Mesendoderm (in vitro differentiated cells): ENCODE results near the gene DNAH5.

ENCODE experiments used
- DNase-seq: peaks from one replicate; pipeline ENCODE4 v3.0.0; 2013
- H2AK5ac ChIP-seq: 2 replicates; pipeline ENCODE4 v1.6.1; 2013; ENCODE audit warnings: low read length, inconsistent platforms
- H2BK120ac ChIP-seq: 2 replicates; pipeline ENCODE4 v1.6.1; 2013; ENCODE audit warnings: low read depth, mild to moderate bottlenecking, low read length, moderate library complexity, mixed read lengths
- H2BK15ac ChIP-seq: replicated peaks from 2 replicates; pipeline ENCODE4 v1.6.1; 2013; ENCODE audit warnings: low read depth, mild to moderate bottlenecking, moderate library complexity
- H2BK5ac ChIP-seq: 2 replicates; pipeline ENCODE4 v1.6.1; 2013; ENCODE audit warnings: low read length, inconsistent platforms
- H3K18ac ChIP-seq: 2 replicates; pipeline ENCODE4 v1.6.1; 2013; ENCODE audit warnings: mild to moderate bottlenecking, low read length, mixed read lengths
- H3K23ac ChIP-seq: one replicate; pipeline ENCODE4 v1.6.1; 2013; ENCODE audit warnings: low read length
- H3K27ac ChIP-seq: 2 replicates; pipeline ENCODE4 v1.5.1; 2013; ENCODE audit warnings: low read depth, mild to moderate bottlenecking, inconsistent platforms, low read length, moderate library complexity
- H3K27me3 ChIP-seq: 2 replicates; pipeline ENCODE4 v1.6.1; 2013; ENCODE audit warnings: low read length, control low read depth, mild to moderate bottlenecking, inconsistent platforms; ENCODE audit not compliant: insufficient read depth, poor library complexity
- H3K36me3 ChIP-seq: 2 replicates; pipeline ENCODE4 v1.6.1; 2013; ENCODE audit warnings: low read length, inconsistent platforms; ENCODE audit not compliant: control insufficient read depth, insufficient read depth
- H3K4ac ChIP-seq: one replicate; pipeline ENCODE4 v1.6.1; 2013; ENCODE audit warnings: low read depth, mild to moderate bottlenecking, low read length, moderate library complexity
- H3K4me1 ChIP-seq: 2 replicates; pipeline ENCODE4 v1.6.1; 2013; ENCODE audit warnings: low read depth, low read length, inconsistent platforms; ENCODE audit not compliant: control insufficient read depth
- H3K4me2 ChIP-seq: 2 replicates; pipeline ENCODE4 v1.6.1; 2013; ENCODE audit warnings: low read length
- H3K4me3 ChIP-seq: 2 replicates; pipeline ENCODE4 v1.5.1; 2013; ENCODE audit warnings: mild to moderate bottlenecking, low read length
- H3K56ac ChIP-seq: one replicate; pipeline ENCODE4 v1.6.1; 2013; ENCODE audit warnings: low read length
- H3K79me1 ChIP-seq: 2 replicates; pipeline ENCODE4 v1.6.1; 2013; ENCODE audit warnings: low read length, inconsistent platforms
- H3K79me2 ChIP-seq: 2 replicates; pipeline ENCODE4 v1.6.1; 2013; ENCODE audit warnings: mild to moderate bottlenecking, low read length; ENCODE audit not compliant: control insufficient read depth, insufficient read depth
- H3K9ac ChIP-seq: 2 replicates; pipeline ENCODE4 v1.6.1; 2013; ENCODE audit warnings: low read length, inconsistent platforms
- H4K5ac ChIP-seq: one replicate; pipeline ENCODE4 v1.6.1; 2013; ENCODE audit warnings: low read length
- H4K8ac ChIP-seq: one replicate; pipeline ENCODE4 v1.6.1; 2013; ENCODE audit warnings: low read depth, mild to moderate bottlenecking, control low read depth, low read length, moderate library complexity
- WGBS: extraction: QIAGEN DNeasy Blood & Tissue Kit; methylation state at CpG from one replicate; pipeline ENCODE4 v1.1.7; 2013; ENCODE audit warnings: low lambda C conversion rate, missing lambda C conversion rate; ENCODE audit not compliant: insufficient coverage; ENCODE audit errors: extremely low coverage; 5-methylcytosine and 5-hydroxymethylcytosine counted together

The DNAH5 gene

DNA sequence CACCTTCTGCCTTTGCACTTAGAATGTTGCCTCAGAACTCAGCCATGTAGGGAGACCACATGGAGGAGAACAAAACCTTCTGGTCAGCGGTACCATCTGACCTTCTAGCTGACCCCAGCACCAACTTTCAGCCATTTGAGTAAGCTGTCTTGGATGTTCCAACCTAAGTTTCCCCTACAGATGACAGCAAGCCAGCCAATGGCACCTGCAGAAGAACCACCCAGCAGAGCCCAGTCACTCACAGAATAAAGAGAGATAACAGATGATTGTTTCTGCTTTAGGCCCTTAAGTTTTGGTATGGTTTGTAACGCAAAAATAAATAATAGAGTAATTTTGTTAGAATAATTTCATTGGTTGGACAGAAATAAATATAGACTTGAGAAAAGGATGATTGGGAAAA lies 10.4 kb downstream of the DNAH5 start:
- Histone ChIP-seq H3K56ac (no peak overlapping the region), H3K27ac (no peak overlapping the region), H4K8ac (no peak overlapping the region), H3K27me3 (no peaks in the 10 kb centered on the region), H2AK5ac (no peak overlapping the region), H3K36me3 (no peaks in the 10 kb centered on the region), H3K4me2 (no peak overlapping the region), H3K4ac (no peak overlapping the region), H3K9ac (no peak overlapping the region), H4K5ac (no peak overlapping the region), H3K18ac (no peak overlapping the region), H2BK5ac (no peak overlapping the region), H3K79me2 (no peaks in the 10 kb centered on the region), H3K23ac (no peak overlapping the region), H2BK120ac (no peak overlapping the region), H2BK15ac (no peak overlapping the region), H3K4me1 (no peaks in the 10 kb centered on the region), H3K4me3 (no peak overlapping the region), H3K79me1 (no peaks in the 10 kb centered on the region)
- WGBS = 100% methylated on average over 1 of the region's 2 CpGs
- DNase-seq = no peak

DNA sequence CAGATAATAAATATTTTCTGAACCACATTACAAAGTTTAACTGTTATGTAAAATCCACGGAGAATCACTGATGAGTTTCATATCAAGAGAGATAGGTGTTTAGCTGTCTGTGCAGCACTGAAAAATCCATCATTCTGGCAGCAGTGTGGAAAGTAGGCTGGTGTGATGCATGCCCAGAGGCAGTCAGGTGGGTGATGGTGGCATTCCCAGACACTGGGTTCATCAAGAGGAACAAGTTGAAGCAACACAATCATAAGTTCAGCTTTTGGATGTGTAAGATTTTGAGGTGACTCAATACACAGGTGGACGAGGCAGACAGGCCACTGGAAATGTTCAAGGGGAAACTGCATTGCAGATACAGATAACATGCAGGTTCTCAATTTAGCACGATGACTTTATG lies 11.9 kb downstream of the DNAH5 start:
- Histone ChIP-seq H3K4me2 (no peak overlapping the region), H3K23ac (no peak overlapping the region), H3K36me3 (no peaks in the 10 kb centered on the region), H3K79me2 (no peaks in the 10 kb centered on the region), H3K79me1 (no peaks in the 10 kb centered on the region), H3K4me3 (no peak overlapping the region), H3K56ac (no peak overlapping the region), H2AK5ac (no peak overlapping the region), H2BK5ac (no peak overlapping the region), H3K4me1 (no peaks in the 10 kb centered on the region), H3K27ac (no peak overlapping the region), H2BK120ac (no peak overlapping the region), H4K5ac (no peak overlapping the region), H3K27me3 (no peaks in the 10 kb centered on the region), H2BK15ac (no peak overlapping the region), H3K9ac (no peak overlapping the region), H3K18ac (no peak overlapping the region), H3K4ac (no peak overlapping the region), H4K8ac (no peak overlapping the region)
- WGBS = no CpG with 5 or more reads among the region's 3 CpGs
- no peak for DNase-seq

DNA sequence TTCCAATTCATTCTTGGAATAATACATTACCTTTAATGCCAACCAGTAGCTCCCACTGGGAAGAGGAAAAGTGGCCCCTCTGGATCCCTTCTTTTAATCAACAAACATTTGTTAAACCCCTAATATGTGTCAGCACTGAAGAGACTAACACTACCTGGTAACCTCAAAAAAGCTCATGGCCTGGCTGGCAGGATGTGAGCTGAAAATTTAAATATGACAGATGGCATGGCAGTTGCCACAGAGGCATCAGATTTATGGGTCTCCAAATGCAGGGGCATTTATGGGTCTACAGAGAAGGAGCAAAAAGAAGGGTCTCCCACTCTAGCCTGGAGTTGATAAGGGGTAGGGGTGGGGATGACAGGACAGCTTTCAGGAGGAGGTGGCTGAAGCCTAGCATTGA lies 12.5 kb downstream of the DNAH5 start:
- H2BK15ac ChIP-seq = no peak overlapping the region
- H3K79me1 ChIP-seq = no peaks in the 10 kb centered on the region
- no peak for DNase-seq
- H2AK5ac ChIP-seq = no peak overlapping the region
- no peaks in the 10 kb centered on the region for H3K27me3 ChIP-seq
- no peak overlapping the region for H4K8ac ChIP-seq
- no peaks in the 10 kb centered on the region for H3K36me3 ChIP-seq
- no peak overlapping the region for H3K23ac ChIP-seq
- no peak overlapping the region for H3K9ac ChIP-seq
- no peak overlapping the region for H3K4ac ChIP-seq
- no peak overlapping the region for H4K5ac ChIP-seq
- no peak overlapping the region for H3K4me2 ChIP-seq
- no peaks in the 10 kb centered on the region for H3K79me2 ChIP-seq
- no peak overlapping the region for H3K4me3 ChIP-seq
- H3K4me1 ChIP-seq = no peaks in the 10 kb centered on the region
- H2BK5ac ChIP-seq = no peak overlapping the region
- no peak overlapping the region for H3K18ac ChIP-seq
- H2BK120ac ChIP-seq = no peak overlapping the region
- H3K56ac ChIP-seq = no peak overlapping the region
- no peak overlapping the region for H3K27ac ChIP-seq

DNA sequence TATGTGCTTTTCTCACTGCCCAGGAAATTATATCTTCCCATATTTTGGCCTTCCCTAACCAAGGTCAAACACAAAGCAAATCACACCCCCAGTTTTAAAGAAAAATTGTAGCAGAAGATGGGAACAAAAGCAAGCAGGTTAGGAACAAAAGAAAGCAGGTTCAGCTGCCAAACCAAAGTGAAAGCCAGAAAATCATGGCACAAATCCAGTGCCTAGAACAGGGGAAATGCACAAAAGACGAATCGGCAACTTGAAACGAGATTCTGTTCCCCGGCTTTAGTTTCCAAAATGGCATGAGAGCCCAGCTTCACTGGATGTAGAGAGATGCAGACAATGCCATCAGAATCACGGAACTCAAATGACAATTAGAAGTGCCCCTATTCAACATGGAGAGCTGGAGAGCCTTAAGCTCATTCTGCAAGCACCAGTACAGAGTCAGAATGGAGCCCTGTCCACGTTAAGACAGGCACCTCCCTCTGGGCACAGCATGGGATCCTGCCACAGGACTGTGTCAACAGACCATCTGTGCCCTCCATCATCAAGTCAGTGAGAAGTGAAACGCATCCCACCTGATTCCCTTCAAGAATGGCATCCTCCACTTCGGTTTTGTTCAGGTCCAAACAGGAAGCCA lies 13.8 kb downstream of the DNAH5 start:
- no peak overlapping the region for H3K18ac ChIP-seq
- no peak overlapping the region for H2AK5ac ChIP-seq
- no peaks in the 10 kb centered on the region for H3K4me1 ChIP-seq
- H2BK120ac ChIP-seq = no peak overlapping the region
- no CpG with 5 or more reads among the region's 8 CpGs for WGBS
- H3K4me2 ChIP-seq = no peak overlapping the region
- no peak overlapping the region for H3K56ac ChIP-seq
- H2BK15ac ChIP-seq = no peak overlapping the region
- no peaks in the 10 kb centered on the region for H3K79me2 ChIP-seq
- no peak overlapping the region for H3K4me3 ChIP-seq
- H3K23ac ChIP-seq = no peak overlapping the region
- no peak for DNase-seq
- H2BK5ac ChIP-seq = no peak overlapping the region
- no peak overlapping the region for H4K8ac ChIP-seq
- H3K4ac ChIP-seq = no peak overlapping the region
- H3K36me3 ChIP-seq = no peaks in the 10 kb centered on the region
- no peak overlapping the region for H3K9ac ChIP-seq
- no peak overlapping the region for H3K27ac ChIP-seq
- H4K5ac ChIP-seq = no peak overlapping the region
- no peaks in the 10 kb centered on the region for H3K79me1 ChIP-seq
- no peaks in the 10 kb centered on the region for H3K27me3 ChIP-seq

DNA sequence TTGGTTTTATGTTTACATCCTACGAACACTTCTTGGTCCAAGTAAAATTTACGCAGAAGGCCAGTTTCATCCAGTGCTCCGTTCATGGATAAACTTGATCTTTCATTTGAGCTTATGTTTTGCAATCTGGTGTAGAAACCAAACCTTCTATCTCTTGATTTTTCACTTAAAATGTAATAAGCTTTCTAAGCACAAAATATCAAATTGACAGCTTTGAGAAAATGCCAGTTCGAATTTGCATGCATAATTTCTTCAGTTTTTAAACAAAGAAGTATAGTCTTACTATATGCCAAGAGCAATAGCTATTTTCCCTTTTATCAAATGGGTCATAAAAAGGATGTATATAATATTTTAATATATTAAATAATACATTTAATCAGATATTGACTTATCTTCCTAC lies 17.8 kb downstream of the DNAH5 start:
- H3K4ac ChIP-seq = no peak overlapping the region
- no peak overlapping the region for H3K23ac ChIP-seq
- no peak overlapping the region for H3K4me2 ChIP-seq
- WGBS = no CpG with 5 or more reads among the region's 4 CpGs
- DNase-seq = no peak
- H4K8ac ChIP-seq = no peak overlapping the region
- no peak overlapping the region for H2BK120ac ChIP-seq
- H3K79me2 ChIP-seq = no peaks in the 10 kb centered on the region
- no peak overlapping the region for H3K18ac ChIP-seq
- H3K4me3 ChIP-seq = no peak overlapping the region
- no peak overlapping the region for H2BK15ac ChIP-seq
- H3K9ac ChIP-seq = no peak overlapping the region
- H2BK5ac ChIP-seq = no peak overlapping the region
- H4K5ac ChIP-seq = no peak overlapping the region
- H2AK5ac ChIP-seq = no peak overlapping the region
- no peak overlapping the region for H3K27ac ChIP-seq
- H3K56ac ChIP-seq = no peak overlapping the region
- no peaks in the 10 kb centered on the region for H3K79me1 ChIP-seq
- no peaks in the 10 kb centered on the region for H3K4me1 ChIP-seq
- no peaks in the 10 kb centered on the region for H3K27me3 ChIP-seq
- H3K36me3 ChIP-seq = no peaks in the 10 kb centered on the region

DNA sequence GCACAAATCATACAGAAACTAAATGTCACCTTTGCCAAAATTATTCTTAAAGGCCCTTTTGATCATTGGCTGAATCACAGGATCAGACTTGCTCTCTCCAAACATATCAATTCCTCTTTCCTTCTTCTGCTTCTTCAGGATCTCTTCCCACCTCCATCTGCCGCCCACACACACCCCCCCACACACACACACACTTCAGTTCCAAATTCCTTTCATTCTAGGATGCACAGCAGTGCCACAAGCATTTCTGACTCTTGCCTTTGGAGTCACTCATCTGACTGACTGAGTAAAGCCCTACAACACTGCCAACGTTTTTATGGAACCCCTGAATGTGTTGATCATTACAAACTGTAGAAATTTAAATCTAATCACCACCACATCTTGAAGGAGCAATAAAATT lies 22.9 kb downstream of the DNAH5 start:
- DNase-seq = no peak
- no peak overlapping the region for H2BK5ac ChIP-seq

More for the DNA sequence above, 22.9 kb downstream of the DNAH5 start:
- H3K18ac ChIP-seq = no peak overlapping the region
- H3K36me3 ChIP-seq = no peaks in the 10 kb centered on the region
- H3K23ac ChIP-seq = no peak overlapping the region
- H2BK15ac ChIP-seq = no peak overlapping the region
- no peak overlapping the region for H3K56ac ChIP-seq
- no peak overlapping the region for H4K8ac ChIP-seq
- H3K4me1 ChIP-seq = no peaks in the 10 kb centered on the region
- H3K4ac ChIP-seq = no peak overlapping the region
- H3K79me1 ChIP-seq = no peaks in the 10 kb centered on the region
- H3K4me2 ChIP-seq = no peak overlapping the region
- no CpG with 5 or more reads among the region's 2 CpGs for WGBS
- no peak overlapping the region for H2BK120ac ChIP-seq
- H3K4me3 ChIP-seq = no peak overlapping the region
- H3K9ac ChIP-seq = no peak overlapping the region
- no peaks in the 10 kb centered on the region for H3K27me3 ChIP-seq
- H4K5ac ChIP-seq = no peak overlapping the region
- no peak overlapping the region for H3K27ac ChIP-seq
- H3K79me2 ChIP-seq = no peaks in the 10 kb centered on the region
- H2AK5ac ChIP-seq = no peak overlapping the region
